Stimulated activated memory B cell treated with anti-CD40 and anti-IgM and Interleukin-4, amounts not matched to agents 10 μg/mL and 1 μg/mL and 100 μg/mL, for 72 hours (primary cell): ENCODE measurements around the gene LLGL1.
A peak's percentile ranks its signal among the peaks of the same experiment; 100 is the strongest.

Source experiments
- ATAC-seq: fragments of 150-1000 bp; cut with Tn5 transposase; 2 replicates; pipeline ENCODE4 v1.10.0; 2021
- H3K27ac Mint-ChIP-seq: one replicate; pipeline ENCODE4 v1.8.0; 2022; ENCODE audit warnings: mild to moderate bottlenecking, mixed read lengths
- H3K27me3 Mint-ChIP-seq: one replicate; pipeline ENCODE4 v1.8.0; 2022; ENCODE audit warnings: mixed read lengths
- H3K36me3 Mint-ChIP-seq: one replicate; pipeline ENCODE4 v1.8.0; 2022; ENCODE audit warnings: mixed read lengths
- H3K4me1 Mint-ChIP-seq: one replicate; pipeline ENCODE4 v1.8.0; 2022; ENCODE audit warnings: mixed read lengths
- H3K4me3 Mint-ChIP-seq: one replicate; pipeline ENCODE4 v1.8.0; 2022; ENCODE audit warnings: mild to moderate bottlenecking, moderate library complexity, mixed read lengths
- H3K9me3 Mint-ChIP-seq: one replicate; pipeline ENCODE4 v1.8.0; 2022; ENCODE audit warnings: mixed read lengths

The LLGL1 gene

GRCh38 chr17:18250259-18250658, 24.8 kb downstream of the LLGL1 start:
- ATAC-seq: no peak

GRCh38 chr17:18250708-18251107, 25.3 kb downstream of the LLGL1 start:
- Mint-ChIP-seq H3K27me3 (no peaks in the 10 kb centered on the region), H3K4me1 (peaks cover 17% of the 10 kb centered on the region), H3K36me3 (peaks cover 64% of the 10 kb centered on the region), H3K9me3 (no peaks in the 10 kb centered on the region), H3K4me3 (no peak overlapping the region), H3K27ac (no peak overlapping the region)
- no peak for ATAC-seq

More at GRCh38 chr17:18250259-18250658, 24.8 kb downstream of the LLGL1 start:
- Mint-ChIP-seq H3K36me3 (peaks cover 68% of the 10 kb centered on the region), H3K4me1 (peaks cover 17% of the 10 kb centered on the region), H3K27me3 (no peaks in the 10 kb centered on the region), H3K4me3 (no peak overlapping the region), H3K27ac (no peak overlapping the region), H3K9me3 (no peaks in the 10 kb centered on the region)

GRCh38 chr17:18251204-18251603, 25.8 kb downstream of the LLGL1 start:
- no peak overlapping the region for H3K4me3 Mint-ChIP-seq

GRCh38 chr17:18252160-18252559, 26.7 kb downstream of the LLGL1 start:
- Mint-ChIP-seq H3K27ac (no peak overlapping the region), H3K4me3 (no peak overlapping the region), H3K4me1 (peaks cover 21% of the 10 kb centered on the region), H3K9me3 (no peaks in the 10 kb centered on the region), H3K36me3 (peaks cover 57% of the 10 kb centered on the region), H3K27me3 (no peaks in the 10 kb centered on the region)
- no peak for ATAC-seq

More at GRCh38 chr17:18251204-18251603, 25.8 kb downstream of the LLGL1 start:
- H3K27me3 Mint-ChIP-seq: no peaks in the 10 kb centered on the region
- no peak for ATAC-seq
- H3K4me1 Mint-ChIP-seq: peaks cover 17% of the 10 kb centered on the region
- peaks cover 64% of the 10 kb centered on the region for H3K36me3 Mint-ChIP-seq
- H3K27ac Mint-ChIP-seq: no peak overlapping the region
- H3K9me3 Mint-ChIP-seq: no peaks in the 10 kb centered on the region

- Mint-ChIP-seq H3K9me3 (no peaks in the 10 kb centered on the region), H3K36me3 (peaks cover 48% of the 10 kb centered on the region), H3K27me3 (no peaks in the 10 kb centered on the region), H3K4me3 (no peak overlapping the region), H3K4me1 (peaks cover 21% of the 10 kb centered on the region), H3K27ac (no peak overlapping the region)
- ATAC-seq: no peak
These were observed 27.9 kb downstream of the LLGL1 start for GRCh38 chr17:18253187-18253884.

GRCh38 chr17:18253947-18254821, 28.7 kb downstream of the LLGL1 start:
- no peaks in the 10 kb centered on the region for H3K9me3 Mint-ChIP-seq
- H3K4me3 Mint-ChIP-seq: no peak overlapping the region
- H3K27ac Mint-ChIP-seq: no peak overlapping the region
- no peaks in the 10 kb centered on the region for H3K27me3 Mint-ChIP-seq
- no peak for ATAC-seq
- H3K4me1 Mint-ChIP-seq: peaks cover 16% of the 10 kb centered on the region
- peaks cover 41% of the 10 kb centered on the region for H3K36me3 Mint-ChIP-seq

- Mint-ChIP-seq H3K36me3 (peaks cover 39% of the 10 kb centered on the region), H3K4me1 (peaks cover 22% of the 10 kb centered on the region), H3K4me3 (no peak overlapping the region), H3K27me3 (no peaks in the 10 kb centered on the region), H3K27ac (no peak overlapping the region), H3K9me3 (no peaks in the 10 kb centered on the region)
- ATAC-seq: no peak
These were observed 29.6 kb downstream of the LLGL1 start for GRCh38 chr17:18254888-18255649.

- no peaks in the 10 kb centered on the region for H3K9me3 Mint-ChIP-seq
- H3K27ac Mint-ChIP-seq: no peak overlapping the region
- no peak overlapping the region for H3K4me3 Mint-ChIP-seq
- H3K4me1 Mint-ChIP-seq: peaks cover 29% of the 10 kb centered on the region
- H3K36me3 Mint-ChIP-seq: peaks cover 28% of the 10 kb centered on the region
- H3K27me3 Mint-ChIP-seq: no peaks in the 10 kb centered on the region
- ATAC-seq: no peak
These were observed 30.9 kb downstream of the LLGL1 start for GRCh38 chr17:18256351-18256750.

GRCh38 chr17:18256776-18257175, 31.3 kb downstream of the LLGL1 start:
- H3K4me1 Mint-ChIP-seq: peaks cover 33% of the 10 kb centered on the region
- peaks cover 24% of the 10 kb centered on the region for H3K36me3 Mint-ChIP-seq
- H3K4me3 Mint-ChIP-seq: peak overlapping the region; percentile 90
- no peak for ATAC-seq
- H3K9me3 Mint-ChIP-seq: no peaks in the 10 kb centered on the region
- H3K27me3 Mint-ChIP-seq: no peaks in the 10 kb centered on the region
- peak overlapping the region; percentile 89 for H3K27ac Mint-ChIP-seq

GRCh38 chr17:18257268-18257981, 32.0 kb downstream of the LLGL1 start:
- Mint-ChIP-seq H3K9me3 (no peaks in the 10 kb centered on the region), H3K36me3 (peaks cover 17% of the 10 kb centered on the region), H3K27me3 (no peaks in the 10 kb centered on the region)

GRCh38 chr17:18257982-18258355, 32.5 kb downstream of the LLGL1 start:
- peak overlapping the region; percentile 89 for H3K27ac Mint-ChIP-seq
- peaks cover 42% of the 10 kb centered on the region for H3K4me1 Mint-ChIP-seq
- H3K36me3 Mint-ChIP-seq: peaks cover 12% of the 10 kb centered on the region
- peak; percentile 71 for ATAC-seq
- H3K27me3 Mint-ChIP-seq: no peaks in the 10 kb centered on the region
- no peaks in the 10 kb centered on the region for H3K9me3 Mint-ChIP-seq
- peak overlapping the region; percentile 90 for H3K4me3 Mint-ChIP-seq

More at GRCh38 chr17:18257268-18257981, 32.0 kb downstream of the LLGL1 start:
- Mint-ChIP-seq H3K4me3 (peak overlapping the region; percentile 90), H3K4me1 (peaks cover 40% of the 10 kb centered on the region), H3K27ac (peak overlapping the region; percentile 89)
- ATAC-seq: peak; percentile 0

- Mint-ChIP-seq H3K27ac (peak within 1 kb of the TSS; percentile 89), H3K4me3 (peak within 1 kb of the TSS; percentile 90), H3K9me3 (no peaks in the 10 kb centered on the region), H3K36me3 (peaks cover 15% of the 10 kb centered on the region), H3K4me1 (peaks cover 42% of the 10 kb centered on the region), H3K27me3 (no peaks in the 10 kb centered on the region)
- peak; percentile 67 for ATAC-seq
These were observed 33.1 kb downstream of the LLGL1 start, which contains the start of gene FLII for GRCh38 chr17:18258356-18259038. Gene FLII, minus strand, starts transcription at chr17:18258738. Its CDS starts 48 bp downstream, at chr17:18258690.

GRCh38 chr17:18259621-18260331, 34.3 kb downstream of the LLGL1 start:
- peaks cover 42% of the 10 kb centered on the region for H3K4me1 Mint-ChIP-seq
- peak overlapping the region; percentile 86 for H3K4me3 Mint-ChIP-seq
- ATAC-seq: peak; percentile 0
- peaks cover 7% of the 10 kb centered on the region for H3K36me3 Mint-ChIP-seq
- H3K27me3 Mint-ChIP-seq: no peaks in the 10 kb centered on the region
- no peaks in the 10 kb centered on the region for H3K9me3 Mint-ChIP-seq
- peak overlapping the region; percentile 85 for H3K27ac Mint-ChIP-seq
